ENCODE results near the gene BDH1.

The BDH1 gene

GRCh38 chr3:197511853-197512635 lies 43.7 kb downstream of the BDH1 start:
- TF ChIP-seq ZC3H10 (CRISPR knock-in tag; IDR thresholded peaks at IDR 0.05) (no peak), GLIS3 (CRISPR knock-in tag; IDR thresholded peaks at IDR 0.05) (no peak), PPARA (CRISPR knock-in tag; IDR thresholded peaks at IDR 0.05; ENCODE audit: borderline replicate concordance) (no peak), CSRNP3 (CRISPR knock-in tag; IDR thresholded peaks at IDR 0.05) (no peak), OSR1 (CRISPR knock-in tag; IDR thresholded peaks at IDR 0.05) (no peak), RARB (CRISPR knock-in tag; IDR thresholded peaks at IDR 0.05) (no peak), TOX (CRISPR knock-in tag; IDR thresholded peaks at IDR 0.05; ENCODE audit: borderline replicate concordance) (no peak), ZFP3 (CRISPR knock-in tag; IDR thresholded peaks at IDR 0.05) (no peak), ZNF8 (CRISPR knock-in tag; IDR thresholded peaks at IDR 0.05) (no peak)
- no peak for ATAC-seq

- peak; percentile 55 for ATAC-seq
- TF ChIP-seq ZNF8 (CRISPR knock-in tag; IDR thresholded peaks at IDR 0.05) = no peak
- TF ChIP-seq ZNF70 (CRISPR knock-in tag; IDR thresholded peaks at IDR 0.05) = no peak
- no peak for TF ChIP-seq GLIS3 (CRISPR knock-in tag; IDR thresholded peaks at IDR 0.05)
- no peak for TF ChIP-seq ESRRG (CRISPR knock-in tag; IDR thresholded peaks at IDR 0.05)
Measured at GRCh38 chr3:197511130-197511529, 44.6 kb downstream of the BDH1 start.

- no peak for ATAC-seq
- TF ChIP-seq PATZ1 (CRISPR knock-in tag; IDR thresholded peaks at IDR 0.05; ENCODE audit: borderline replicate concordance) = no peak
- no peak for TF ChIP-seq BACH2 (CRISPR knock-in tag; IDR thresholded peaks at IDR 0.05; ENCODE audit: borderline replicate concordance)
- no peak for TF ChIP-seq PPARA (CRISPR knock-in tag; IDR thresholded peaks at IDR 0.05; ENCODE audit: borderline replicate concordance)
- TF ChIP-seq CSRNP3 (CRISPR knock-in tag; IDR thresholded peaks at IDR 0.05) = no peak
- no peak for TF ChIP-seq ISL1 (CRISPR knock-in tag; IDR thresholded peaks at IDR 0.05)
- no peak for TF ChIP-seq ARNTL (CRISPR knock-in tag; IDR thresholded peaks at IDR 0.05; ENCODE audit: borderline replicate concordance, low read depth)
- TF ChIP-seq ZNF70 (CRISPR knock-in tag; IDR thresholded peaks at IDR 0.05) = no peak
- TF ChIP-seq GLIS3 (CRISPR knock-in tag; IDR thresholded peaks at IDR 0.05) = no peak
Measured at GRCh38 chr3:197510642-197511018, 45.1 kb downstream of the BDH1 start.

GRCh38 chr3:197508924-197509775 lies 46.6 kb downstream of the BDH1 start:
- TF ChIP-seq ZFP30 (CRISPR knock-in tag; IDR thresholded peaks at IDR 0.05) = no peak
- no peak for TF ChIP-seq CREB5 (CRISPR knock-in tag; IDR thresholded peaks at IDR 0.05; ENCODE audit: low read depth)
- TF ChIP-seq CSDC2 (CRISPR knock-in tag; IDR thresholded peaks at IDR 0.05) = no peak
- no peak for TF ChIP-seq OSR1 (CRISPR knock-in tag; IDR thresholded peaks at IDR 0.05)
- ATAC-seq = no peak

- no peak for TF ChIP-seq GLIS3 (CRISPR knock-in tag; IDR thresholded peaks at IDR 0.05)
- ATAC-seq = no peak
Measured at GRCh38 chr3:197508461-197508860, 47.3 kb downstream of the BDH1 start.
